ENCODE results near the gene SLC2A6.

GRCh38 chr9:133453651-133454050 lies 25.2 kb downstream of the SLC2A6 start:
- TF ChIP-seq CTCF (IDR thresholded peaks at IDR 0.05) = no peak
- no peak for TF ChIP-seq POLR2A (IDR thresholded peaks at IDR 0.05)

All from breast epithelium (tissue), 3 donors.